ENCODE data around the gene GRID1. TPM values are rescaled to one million over a fixed set of nuclear protein-coding genes. Genes with fewer than 3 reads are reported as not detected.

The GRID1 gene
- total and polyA plus RNA-seq, 5 donors from 2014 or later, result not detected

- H3K27ac Mint-ChIP-seq, result no peak overlapping the region
- no peaks in the 10 kb centered on the region for H3K9me3 ChIP-seq (ENCODE audit: control insufficient read depth in 2 of 2, low read length in 2 of 2)
- peaks cover 4% of the 10 kb centered on the region for H3K27me3 Mint-ChIP-seq
- H3K4me1 Mint-ChIP-seq, result no peaks in the 10 kb centered on the region
- H3K27ac ChIP-seq (ENCODE audit: insufficient read depth, low read length, poor library complexity, severe bottlenecking), result no peak overlapping the region
- H3K4me3 Mint-ChIP-seq, result no peak overlapping the region
- ATAC-seq (ENCODE audit: low read depth in 2 of 2) (no peak), DNase-seq (no peak)
- no peaks in the 10 kb centered on the region for H3K36me3 Mint-ChIP-seq
- H3K4me1 ChIP-seq (ENCODE audit: control insufficient read depth, insufficient read depth, low read length, poor library complexity, severe bottlenecking), result no peaks in the 10 kb centered on the region
- H3K4me3 ChIP-seq (ENCODE audit: low read depth, low read length), result no peak overlapping the region
- H3K27me3 ChIP-seq (ENCODE audit: control insufficient read depth, insufficient read depth, low read length), result no peaks in the 10 kb centered on the region
- no peaks in the 10 kb centered on the region for H3K9me3 Mint-ChIP-seq
- no peaks in the 10 kb centered on the region for H3K36me3 ChIP-seq (ENCODE audit: control insufficient read depth, insufficient read depth, low read length)
These were observed 22.3 kb downstream of the GRID1 start for GRCh38 chr10:86344281-86344680.

GRCh38 chr10:86343761-86344160 lies 22.8 kb downstream of the GRID1 start:
- no peak overlapping the region for H3K27ac Mint-ChIP-seq
- no peak overlapping the region for H3K4me3 Mint-ChIP-seq
- no peak for DNase-seq
- peaks cover 0 to 3% (median 0%) of the 10 kb centered on the region in 7 donors for H3K9me3 Mint-ChIP-seq
- no peaks in the 10 kb centered on the region for H3K4me1 ChIP-seq (ENCODE audit: control insufficient read depth, insufficient read depth, low read length, poor library complexity, severe bottlenecking)
- H3K36me3 Mint-ChIP-seq, result no peaks in the 10 kb centered on the region
- no peaks in the 10 kb centered on the region for H3K36me3 ChIP-seq (ENCODE audit: control insufficient read depth, insufficient read depth, low read length)
- H3K27ac ChIP-seq (ENCODE audit: insufficient read depth, low read length, poor library complexity, severe bottlenecking), result no peak overlapping the region
- no peaks in the 10 kb centered on the region for H3K4me1 Mint-ChIP-seq
- H3K27me3 ChIP-seq (ENCODE audit: control insufficient read depth, insufficient read depth, low read length), result no peaks in the 10 kb centered on the region
- H3K4me3 ChIP-seq (ENCODE audit: low read depth, low read length), result no peak overlapping the region
- peaks cover 4% of the 10 kb centered on the region for H3K27me3 Mint-ChIP-seq
- no peak for ATAC-seq (ENCODE audit: low read depth in 2 of 2)
- no peaks in the 10 kb centered on the region for H3K9me3 ChIP-seq (ENCODE audit: control insufficient read depth in 2 of 2, low read length in 2 of 2)

- no peak overlapping the region for H3K27ac ChIP-seq (ENCODE audit: insufficient read depth, low read length, poor library complexity, severe bottlenecking)
- Mint-ChIP-seq H3K27ac (no peak overlapping the region), H3K4me3 (no peak overlapping the region), H3K4me1 (no peaks in the 10 kb centered on the region), H3K27me3 (peaks cover 4% of the 10 kb centered on the region), H3K9me3 (peaks cover 0 to 3% (median 0%) of the 10 kb centered on the region in 7 donors), H3K36me3 (no peaks in the 10 kb centered on the region)
- DNase-seq, result no peak
- ATAC-seq (ENCODE audit: low read depth in 2 of 2), result no peak
- H3K36me3 ChIP-seq (ENCODE audit: control insufficient read depth, insufficient read depth, low read length), result no peaks in the 10 kb centered on the region
- H3K4me1 ChIP-seq (ENCODE audit: control insufficient read depth, insufficient read depth, low read length, poor library complexity, severe bottlenecking), result no peaks in the 10 kb centered on the region
- no peaks in the 10 kb centered on the region for H3K9me3 ChIP-seq (ENCODE audit: control insufficient read depth in 2 of 2, low read length in 2 of 2)
- H3K27me3 ChIP-seq (ENCODE audit: control insufficient read depth, insufficient read depth, low read length), result no peaks in the 10 kb centered on the region
- H3K4me3 ChIP-seq (ENCODE audit: low read depth, low read length), result no peak overlapping the region
These were observed 24.3 kb downstream of the GRID1 start for GRCh38 chr10:86342111-86342863.

- no peak overlapping the region for H3K27ac Mint-ChIP-seq
- Histone ChIP-seq H3K4me1 (ENCODE audit: control insufficient read depth, insufficient read depth, low read length, poor library complexity, severe bottlenecking) (no peaks in the 10 kb centered on the region), H3K36me3 (ENCODE audit: control insufficient read depth, insufficient read depth, low read length) (no peaks in the 10 kb centered on the region), H3K9me3 (ENCODE audit: control insufficient read depth in 2 of 2, low read length in 2 of 2) (no peaks in the 10 kb centered on the region), H3K27ac (ENCODE audit: insufficient read depth, low read length, poor library complexity, severe bottlenecking) (no peak overlapping the region), H3K27me3 (ENCODE audit: control insufficient read depth, insufficient read depth, low read length) (no peaks in the 10 kb centered on the region), H3K4me3 (ENCODE audit: low read depth, low read length) (no peak overlapping the region)
- no peaks in the 10 kb centered on the region for H3K4me1 Mint-ChIP-seq
- peaks cover 4% of the 10 kb centered on the region for H3K27me3 Mint-ChIP-seq
- H3K9me3 Mint-ChIP-seq, result peaks cover 0 to 3% (median 0%) of the 10 kb centered on the region in 7 donors
- ATAC-seq (ENCODE audit: low read depth in 2 of 2) (no peak), DNase-seq (no peak)
- H3K4me3 Mint-ChIP-seq, result no peak overlapping the region
- no peaks in the 10 kb centered on the region for H3K36me3 Mint-ChIP-seq
These were observed 25.2 kb downstream of the GRID1 start for GRCh38 chr10:86341361-86341811.

GRCh38 chr10:86340991-86341260 lies 25.7 kb downstream of the GRID1 start:
- H3K9me3 Mint-ChIP-seq, result peaks cover 0 to 3% (median 0%) of the 10 kb centered on the region in 7 donors
- H3K4me1 ChIP-seq (ENCODE audit: control insufficient read depth, insufficient read depth, low read length, poor library complexity, severe bottlenecking), result no peaks in the 10 kb centered on the region
- no peak for DNase-seq

GRCh38 chr10:86340176-86340990 lies 26.2 kb downstream of the GRID1 start:
- no peaks in the 10 kb centered on the region for H3K36me3 Mint-ChIP-seq
- no peak overlapping the region for H3K27ac ChIP-seq (ENCODE audit: insufficient read depth, low read length, poor library complexity, severe bottlenecking)
- DNase-seq, result no peak

More at GRCh38 chr10:86340991-86341260, 25.7 kb downstream of the GRID1 start:
- Histone ChIP-seq H3K27ac (ENCODE audit: insufficient read depth, low read length, poor library complexity, severe bottlenecking) (no peak overlapping the region), H3K9me3 (ENCODE audit: control insufficient read depth in 2 of 2, low read length in 2 of 2) (no peaks in the 10 kb centered on the region), H3K27me3 (ENCODE audit: control insufficient read depth, insufficient read depth, low read length) (no peaks in the 10 kb centered on the region), H3K4me3 (ENCODE audit: low read depth, low read length) (no peak overlapping the region), H3K36me3 (ENCODE audit: control insufficient read depth, insufficient read depth, low read length) (no peaks in the 10 kb centered on the region)
- Mint-ChIP-seq H3K4me1 (no peaks in the 10 kb centered on the region), H3K27ac (no peak overlapping the region), H3K36me3 (no peaks in the 10 kb centered on the region), H3K4me3 (no peak overlapping the region), H3K27me3 (peaks cover 4% of the 10 kb centered on the region)
- no peak for ATAC-seq (ENCODE audit: low read depth in 2 of 2)

GRCh38 chr10:86339226-86339865 lies 27.2 kb downstream of the GRID1 start:
- H3K36me3 Mint-ChIP-seq, result no peaks in the 10 kb centered on the region
- no peak overlapping the region for H3K27ac ChIP-seq (ENCODE audit: insufficient read depth, low read length, poor library complexity, severe bottlenecking)
- H3K4me3 Mint-ChIP-seq, result no peak overlapping the region
- H3K27ac Mint-ChIP-seq, result no peak overlapping the region
- peaks cover 4% of the 10 kb centered on the region for H3K27me3 Mint-ChIP-seq
- no peaks in the 10 kb centered on the region for H3K27me3 ChIP-seq (ENCODE audit: control insufficient read depth, insufficient read depth, low read length)
- no peaks in the 10 kb centered on the region for H3K4me1 ChIP-seq (ENCODE audit: control insufficient read depth, insufficient read depth, low read length, poor library complexity, severe bottlenecking)
- DNase-seq, result no peak
- H3K4me1 Mint-ChIP-seq, result no peaks in the 10 kb centered on the region
- H3K36me3 ChIP-seq (ENCODE audit: control insufficient read depth, insufficient read depth, low read length), result no peaks in the 10 kb centered on the region
- no peak for ATAC-seq (ENCODE audit: low read depth in 2 of 2)
- H3K9me3 Mint-ChIP-seq, result peaks cover 0 to 3% (median 0%) of the 10 kb centered on the region in 7 donors
- no peaks in the 10 kb centered on the region for H3K9me3 ChIP-seq (ENCODE audit: control insufficient read depth in 2 of 2, low read length in 2 of 2)
- H3K4me3 ChIP-seq (ENCODE audit: low read depth, low read length), result no peak overlapping the region

More at GRCh38 chr10:86340176-86340990, 26.2 kb downstream of the GRID1 start:
- H3K27me3 Mint-ChIP-seq, result peaks cover 4% of the 10 kb centered on the region
- H3K4me1 Mint-ChIP-seq, result no peaks in the 10 kb centered on the region
- no peak overlapping the region for H3K4me3 Mint-ChIP-seq
- peaks cover 0 to 3% (median 0%) of the 10 kb centered on the region in 7 donors for H3K9me3 Mint-ChIP-seq
- Histone ChIP-seq H3K36me3 (ENCODE audit: control insufficient read depth, insufficient read depth, low read length) (no peaks in the 10 kb centered on the region), H3K4me1 (ENCODE audit: control insufficient read depth, insufficient read depth, low read length, poor library complexity, severe bottlenecking) (no peaks in the 10 kb centered on the region), H3K9me3 (ENCODE audit: control insufficient read depth in 2 of 2, low read length in 2 of 2) (no peaks in the 10 kb centered on the region), H3K27me3 (ENCODE audit: control insufficient read depth, insufficient read depth, low read length) (no peaks in the 10 kb centered on the region), H3K4me3 (ENCODE audit: low read depth, low read length) (no peak overlapping the region)
- no peak for ATAC-seq (ENCODE audit: low read depth in 2 of 2)
- H3K27ac Mint-ChIP-seq, result no peak overlapping the region

Measured in CD4-positive, CD25-positive, alpha-beta regulatory T cell (primary cell).